ENCODE data around the gene PLS1. TPM values are rescaled to one million over a fixed set of nuclear protein-coding genes. Genes with fewer than 3 reads are reported as not detected.
"Not testable (repeated sequence)": the region's sequence is repeated elsewhere in the genome, so short reads cannot be mapped to it uniquely, and the experiment has no call there.

The PLS1 gene
- total RNA-seq, 4 donors from 2014 or later = 58.7 to 507 (median 340) TPM

- Histone ChIP-seq H3K36me3 (peaks cover 0 to 6% (median 3%) of the 10 kb centered on the region in 4 donors), H3K9me3 (no peaks in the 10 kb centered on the region), H3K4me1 (no peaks in the 10 kb centered on the region), H3K27ac (no peak overlapping the region), H3K4me3 (no peak overlapping the region), H3K27me3 (no peaks in the 10 kb centered on the region)
- intact Hi-C loops (cut with DNase I; ENCODE audit: low total_unique reads) (no loop called here), in situ Hi-C loops (cut with MboI; ENCODE audit: low pct_ligation_motif_present in 1 of 4, low pct_unique_long_range_greater_than_20kb in 1 of 4, low sequenced_read_pairs in 3 of 4) (no loop called here)
- DNase-seq = no peak
- TF ChIP-seq EP300 (IDR thresholded peaks at IDR 0.05; ENCODE audit: low read depth) = no peak
- TF ChIP-seq, protein P1, sequence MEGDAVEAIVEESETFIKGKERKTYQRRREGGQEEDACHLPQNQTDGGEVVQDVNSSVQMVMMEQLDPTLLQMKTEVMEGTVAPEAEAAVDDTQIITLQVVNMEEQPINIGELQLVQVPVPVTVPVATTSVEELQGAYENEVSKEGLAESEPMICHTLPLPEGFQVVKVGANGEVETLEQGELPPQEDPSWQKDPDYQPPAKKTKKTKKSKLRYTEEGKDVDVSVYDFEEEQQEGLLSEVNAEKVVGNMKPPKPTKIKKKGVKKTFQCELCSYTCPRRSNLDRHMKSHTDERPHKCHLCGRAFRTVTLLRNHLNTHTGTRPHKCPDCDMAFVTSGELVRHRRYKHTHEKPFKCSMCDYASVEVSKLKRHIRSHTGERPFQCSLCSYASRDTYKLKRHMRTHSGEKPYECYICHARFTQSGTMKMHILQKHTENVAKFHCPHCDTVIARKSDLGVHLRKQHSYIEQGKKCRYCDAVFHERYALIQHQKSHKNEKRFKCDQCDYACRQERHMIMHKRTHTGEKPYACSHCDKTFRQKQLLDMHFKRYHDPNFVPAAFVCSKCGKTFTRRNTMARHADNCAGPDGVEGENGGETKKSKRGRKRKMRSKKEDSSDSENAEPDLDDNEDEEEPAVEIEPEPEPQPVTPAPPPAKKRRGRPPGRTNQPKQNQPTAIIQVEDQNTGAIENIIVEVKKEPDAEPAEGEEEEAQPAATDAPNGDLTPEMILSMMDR (IDR thresholded peaks at IDR 0.05) = no peak
- no peak for TF ChIP-seq POLR2AphosphoS5 (IDR thresholded peaks at IDR 0.05)
- no peak for TF ChIP-seq POLR2A (IDR thresholded peaks at IDR 0.05)
- WGBS, 2 donors (ENCODE audit: low coverage in 1 of 2) = 96% methylated on average over 4 to 5 of the region's 5 CpGs
Measured at GRCh38 chr3:142709207-142709606, 113.0 kb downstream of the PLS1 start.

DNA sequence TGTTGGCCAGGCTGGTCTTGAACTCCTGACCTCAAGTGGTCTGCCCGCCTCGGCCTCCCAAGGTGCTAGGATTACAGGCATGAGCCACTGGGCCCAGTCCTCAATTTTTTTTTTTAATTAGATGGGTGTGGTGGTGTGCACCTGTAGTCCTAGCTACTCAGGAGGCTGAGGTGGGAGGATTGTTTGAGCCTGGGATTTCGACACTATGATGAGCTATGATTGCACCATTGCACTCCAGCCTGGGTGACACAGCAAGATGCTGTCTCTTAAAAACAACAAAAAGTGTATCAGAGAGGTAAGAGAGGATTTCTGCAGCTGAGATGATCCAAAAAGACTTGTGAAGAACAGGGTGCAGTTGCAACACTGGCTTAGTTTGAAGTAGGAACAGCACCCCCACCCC lies 118.7 kb downstream of the PLS1 start:
- DNase-seq; in situ Hi-C loops (cut with MboI; ENCODE audit: low pct_ligation_motif_present in 1 of 4, low pct_unique_long_range_greater_than_20kb in 1 of 4, low sequenced_read_pairs in 3 of 4); H3K27me3 ChIP-seq; H3K4me3 ChIP-seq; H3K27ac ChIP-seq; intact Hi-C loops (cut with DNase I; ENCODE audit: low total_unique reads); H3K9me3 ChIP-seq; H3K36me3 ChIP-seq; H3K4me1 ChIP-seq: not testable (repeated sequence)
- 85% methylated on average over 3 of the region's 3 CpGs; no CpG with 5 or more reads in 1 of the 2 donors for WGBS, 2 donors (ENCODE audit: low coverage in 1 of 2)

GRCh38 chr3:142716102-142716501 lies 119.9 kb downstream of the PLS1 start:
- intact Hi-C loops (cut with DNase I; ENCODE audit: low total_unique reads) (no loop called here), in situ Hi-C loops (cut with MboI; ENCODE audit: low pct_ligation_motif_present in 1 of 4, low pct_unique_long_range_greater_than_20kb in 1 of 4, low sequenced_read_pairs in 3 of 4) (no loop called here)
- Histone ChIP-seq H3K27me3 (no peaks in the 10 kb centered on the region), H3K4me3 (no peak overlapping the region), H3K9me3 (no peaks in the 10 kb centered on the region), H3K36me3 (peaks cover 0 to 6% (median 0%) of the 10 kb centered on the region in 4 donors), H3K27ac (no peak overlapping the region), H3K4me1 (no peaks in the 10 kb centered on the region)
- TF ChIP-seq POLR2AphosphoS5 (IDR thresholded peaks at IDR 0.05) (no peak), POLR2A (IDR thresholded peaks at IDR 0.05) (no peak), EP300 (IDR thresholded peaks at IDR 0.05; ENCODE audit: low read depth) (no peak)
- TF ChIP-seq, protein P1 (IDR thresholded peaks at IDR 0.05) = no peak
- no peak for DNase-seq
- WGBS, 2 donors (ENCODE audit: low coverage in 1 of 2) = 85 to 97% methylated on average over 4 of the region's 4 CpGs

DNA sequence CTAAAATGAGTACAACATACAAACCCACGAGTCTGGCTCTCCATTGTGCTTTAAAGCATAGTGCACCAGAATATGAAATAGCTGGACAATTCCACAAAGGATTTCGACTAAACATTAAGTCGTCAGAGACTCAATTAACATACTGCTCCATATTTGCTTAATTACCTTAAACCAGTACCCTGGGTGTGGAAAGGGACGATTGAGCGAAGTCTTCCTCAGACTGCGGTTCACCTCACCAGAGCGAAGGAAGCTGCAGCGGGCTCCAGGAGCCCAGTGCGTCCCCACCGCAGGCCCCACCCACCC lies 127.4 kb downstream of the PLS1 start:
- TF ChIP-seq, protein P1 (IDR thresholded peaks at IDR 0.05) = no peak
- no peak for TF ChIP-seq EP300 (IDR thresholded peaks at IDR 0.05; ENCODE audit: low read depth)
- no peak for TF ChIP-seq POLR2A (IDR thresholded peaks at IDR 0.05)
- TF ChIP-seq POLR2AphosphoS5 (IDR thresholded peaks at IDR 0.05) = no peak
- Histone ChIP-seq H3K36me3 (no peaks in the 10 kb centered on the region), H3K4me3 (peak overlapping the region; percentile 33 to 87 (median 77)), H3K27ac (peak overlapping the region; percentile 86 to 88 (median 87)), H3K27me3 (peaks cover 28% of the 10 kb centered on the region), H3K9me3 (no peaks in the 10 kb centered on the region), H3K4me1 (peaks cover 0 to 17% (median 9%) of the 10 kb centered on the region in 4 donors)
- intact Hi-C loops (cut with DNase I; ENCODE audit: low total_unique reads) (no loop called here), in situ Hi-C loops (cut with MboI; ENCODE audit: low pct_ligation_motif_present in 1 of 4, low pct_unique_long_range_greater_than_20kb in 1 of 4, low sequenced_read_pairs in 3 of 4) (no loop called here)
- 0 to 6% methylated on average over 3 to 10 of the region's 10 CpGs for WGBS, 2 donors (ENCODE audit: low coverage in 1 of 2)
- DNase-seq = peak; percentile 72
